ENCODE data around the gene OLFM4.

GRCh38 chr13:53092931-53093330, 64.3 kb downstream of the OLFM4 start:
- TF ChIP-seq ZFP36 (IDR thresholded peaks at IDR 0.05; ENCODE audit: borderline replicate concordance, partially characterized antibody) = no peak
- no peak for TF ChIP-seq CTCF (IDR thresholded peaks at IDR 0.05)
- TF ChIP-seq POLR2AphosphoS2 (conservative IDR thresholded peaks at IDR 0.05; ENCODE audit: low read length) = no peak
- TF ChIP-seq JUN (IDR thresholded peaks at IDR 0.05) = no peak
- TF ChIP-seq MYC (IDR thresholded peaks at IDR 0.05; ENCODE audit: borderline replicate concordance, low read length) = no peak
- TF ChIP-seq FOXS1 (CRISPR knock-in tag; IDR thresholded peaks at IDR 0.05) = no peak
- TF ChIP-seq NFE2L2 (conservative IDR thresholded peaks at IDR 0.05; ENCODE audit: low read length) = no peak
- no peak for TF ChIP-seq CBX2 (IDR thresholded peaks at IDR 0.05; ENCODE audit: borderline replicate concordance, low read depth)
- no peak for TF ChIP-seq ELK1 (IDR thresholded peaks at IDR 0.05; ENCODE audit: low read depth, low read length)
- TF ChIP-seq RARB (CRISPR knock-in tag; IDR thresholded peaks at IDR 0.05) = no peak
